Fibroblast of skin of right quadriceps (primary cell): ENCODE measurements around the gene SPEM2.

Experiments used
- DNase-seq: peaks from one replicate; pipeline ENCODE4 v3.0.0-alpha.2; 2013

SPEM2 gene

DNA sequence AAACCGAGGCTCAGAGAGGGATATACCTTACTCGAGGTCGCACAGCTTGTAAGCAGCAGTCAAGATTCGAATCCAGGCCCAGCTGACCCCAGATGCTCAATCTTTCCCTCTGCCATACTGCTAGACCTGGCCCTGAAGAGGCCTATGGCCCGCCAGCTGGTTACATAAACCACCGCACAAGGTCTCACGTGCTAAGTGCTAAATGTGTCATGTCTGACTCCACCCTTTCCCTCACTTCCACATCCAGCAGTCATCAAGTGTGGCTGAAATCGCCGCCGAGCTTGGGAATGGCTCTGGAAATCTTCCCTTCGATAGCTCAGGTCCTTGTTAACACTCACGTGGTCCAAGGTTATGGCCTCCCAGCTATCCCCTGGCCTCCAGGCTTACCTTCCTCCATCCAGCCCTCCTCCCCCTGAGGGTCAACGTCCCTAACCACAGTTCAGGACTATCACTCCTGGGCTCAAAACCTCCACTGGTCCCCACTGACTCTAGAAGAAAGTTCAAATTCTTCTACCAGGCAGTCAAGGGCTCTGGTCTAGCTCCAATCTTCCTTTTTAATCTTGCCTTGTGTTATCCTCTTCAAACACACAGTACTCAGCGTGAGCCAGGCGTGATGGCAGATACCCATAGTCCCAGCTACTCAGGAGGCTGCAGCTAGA, 50.5 kb downstream of the SPEM2 start:
- DNase-seq: peak; percentile 18

DNA sequence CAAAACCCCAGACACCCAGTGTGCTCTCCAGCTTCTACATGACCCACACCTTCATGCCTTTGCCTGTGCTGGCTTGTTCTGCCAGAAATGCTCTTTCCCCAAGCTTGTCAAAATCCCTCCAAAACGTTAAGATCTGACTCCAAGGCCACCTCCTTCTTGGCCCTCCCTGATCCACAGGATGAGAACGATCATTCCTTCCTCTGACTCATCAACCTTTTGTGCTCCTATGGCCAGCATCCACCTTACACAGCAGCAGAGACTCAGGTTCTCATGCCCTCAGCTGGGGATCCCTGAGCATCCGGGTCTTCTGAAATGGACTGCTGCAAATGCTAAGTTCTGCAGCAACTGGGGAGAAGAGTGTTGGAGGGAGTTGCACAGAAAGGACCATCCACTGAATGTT, 51.1 kb downstream of the SPEM2 start:
- DNase-seq: peak; percentile 22

DNA sequence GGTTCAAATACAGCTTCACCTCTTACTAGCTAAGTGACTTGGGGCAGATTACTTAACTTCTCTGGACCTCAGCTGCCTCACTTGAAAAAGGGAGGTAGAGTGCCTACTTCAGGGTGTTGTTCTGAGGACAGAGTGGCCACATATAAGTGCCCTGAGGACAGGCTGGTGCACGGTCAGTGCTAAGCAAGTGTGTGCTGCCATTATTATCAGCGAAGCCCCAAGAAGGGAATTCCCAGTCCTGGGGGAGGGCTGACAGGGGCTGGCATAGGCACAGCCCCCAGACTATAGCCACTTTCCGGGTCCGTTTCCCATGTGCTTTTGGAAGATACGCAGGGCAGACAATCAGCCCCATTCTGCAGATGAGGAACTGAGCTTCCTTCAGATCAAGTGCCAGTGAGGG, 51.5 kb downstream of the SPEM2 start:
- DNase-seq: no peak
